ENCODE measurements around the gene CEP89.
"Not testable (repeated sequence)": the region's sequence is repeated elsewhere in the genome, so short reads cannot be mapped to it uniquely, and the experiment has no call there.

Gene CEP89

GRCh38 chr19:32945260-32945659, 26.5 kb downstream of the CEP89 start:
- DNase-seq: no peak

GRCh38 chr19:32941273-32941672, 30.5 kb downstream of the CEP89 start:
- DNase-seq: not testable (repeated sequence)

DNA sequence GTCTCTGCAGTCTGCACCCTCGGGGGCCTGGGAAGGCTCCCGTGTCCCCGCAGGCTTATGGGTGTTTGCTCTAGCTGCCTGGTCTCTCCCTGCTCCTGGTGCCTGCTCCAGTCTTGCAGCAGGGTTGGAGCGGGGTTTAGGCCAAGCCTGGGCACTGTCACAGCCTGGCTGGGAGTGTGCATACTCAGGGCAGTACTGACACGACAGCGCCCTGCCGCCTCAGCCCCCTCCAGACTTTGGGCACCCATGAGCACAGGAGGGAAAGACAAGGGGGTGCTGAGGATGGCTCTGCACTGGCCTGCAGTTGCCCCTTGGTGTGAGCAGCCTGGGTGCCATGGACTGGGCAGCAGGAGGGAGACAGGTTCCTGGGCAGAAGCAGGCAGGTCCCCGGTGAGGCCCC, 35.7 kb downstream of the CEP89 start:
- DNase-seq: no peak

DNA sequence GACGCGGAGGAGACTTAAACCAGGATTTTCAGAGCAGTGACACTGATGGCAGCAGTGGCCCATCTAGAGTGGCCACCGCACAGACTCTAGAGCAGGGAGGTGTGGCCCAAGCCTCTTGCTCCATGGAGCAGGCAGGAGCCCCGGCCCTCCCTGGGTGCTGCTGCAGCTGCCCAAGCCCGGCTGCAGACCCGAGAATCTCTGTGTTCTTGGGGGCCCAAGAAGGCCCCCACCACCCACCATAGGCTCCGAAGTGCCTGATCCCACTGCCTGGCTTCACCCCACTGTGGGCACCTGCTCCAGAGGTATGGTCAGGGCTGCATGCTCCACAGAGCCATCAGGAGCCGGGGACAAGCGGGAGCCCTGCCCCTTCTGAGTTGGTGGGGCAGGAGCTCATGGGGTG, 36.1 kb downstream of the CEP89 start:
- DNase-seq: no peak

- no peak for DNase-seq
Observed at GRCh38 chr19:32933571-32933970, 38.2 kb downstream of the CEP89 start.

- DNase-seq: no peak
Observed at GRCh38 chr19:32930567-32930966, 41.2 kb downstream of the CEP89 start.

GRCh38 chr19:32928806-32929205, 43.0 kb downstream of the CEP89 start:
- DNase-seq: no peak

DNA sequence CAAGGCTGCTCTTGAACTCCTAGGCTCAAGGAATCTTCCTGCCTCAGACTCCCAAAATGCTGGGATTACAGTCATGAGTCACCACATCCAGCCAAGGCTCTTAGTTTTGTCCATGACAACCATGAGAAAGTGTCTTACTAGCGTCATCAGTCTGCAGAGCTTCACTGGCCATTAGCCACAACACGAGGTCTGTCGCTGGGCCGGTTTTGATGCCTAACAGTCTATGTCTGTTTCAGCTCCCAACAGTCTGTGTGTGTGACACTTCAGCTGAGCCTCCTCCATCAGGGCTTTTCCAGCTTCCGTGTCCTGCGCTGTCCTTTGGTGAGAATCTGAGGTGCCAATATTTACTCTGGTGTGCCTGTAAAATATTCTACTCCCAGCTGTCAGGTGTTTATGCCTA, 47.6 kb downstream of the CEP89 start:
- DNase-seq: no peak

DNA sequence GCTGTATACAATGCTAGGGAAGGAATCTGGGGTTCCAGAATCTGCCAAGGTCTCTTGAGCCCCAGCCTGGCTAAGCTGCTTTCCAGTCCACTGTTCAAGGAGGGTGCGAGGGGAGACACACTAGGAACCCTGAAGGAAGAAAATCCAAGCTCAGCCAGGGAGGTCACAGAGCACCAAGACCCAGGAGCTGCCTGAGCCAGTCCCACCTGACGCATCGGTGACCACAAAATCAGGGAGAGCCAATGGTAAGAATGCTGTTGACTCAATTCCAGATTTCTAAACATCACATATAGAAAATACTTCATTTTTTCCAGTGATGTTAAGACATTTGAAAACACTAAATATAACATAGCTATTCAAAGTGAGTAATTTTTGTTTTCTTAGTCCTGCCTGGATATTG, 50.1 kb downstream of the CEP89 start:
- no peak for DNase-seq

DNA sequence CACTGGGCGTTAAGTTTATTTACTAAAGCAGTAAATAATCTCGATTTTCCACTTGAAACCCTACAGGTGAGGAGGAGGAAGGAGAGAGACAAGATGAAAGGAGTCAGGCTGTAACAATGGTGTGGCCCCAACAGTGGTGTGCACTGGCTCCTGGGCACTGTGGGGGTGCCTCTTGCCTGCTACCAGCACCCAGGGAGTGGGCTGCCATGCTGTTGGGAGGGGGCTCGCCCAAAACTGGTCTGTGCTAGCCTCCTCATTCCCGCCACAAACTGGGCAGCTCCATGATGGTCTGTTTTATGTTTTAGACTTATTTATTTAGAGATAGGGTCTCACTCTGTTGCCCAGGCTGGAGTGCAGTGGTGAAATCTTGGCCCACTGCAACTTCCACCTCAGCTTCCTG, 52.4 kb downstream of the CEP89 start:
- no peak for DNase-seq

DNA sequence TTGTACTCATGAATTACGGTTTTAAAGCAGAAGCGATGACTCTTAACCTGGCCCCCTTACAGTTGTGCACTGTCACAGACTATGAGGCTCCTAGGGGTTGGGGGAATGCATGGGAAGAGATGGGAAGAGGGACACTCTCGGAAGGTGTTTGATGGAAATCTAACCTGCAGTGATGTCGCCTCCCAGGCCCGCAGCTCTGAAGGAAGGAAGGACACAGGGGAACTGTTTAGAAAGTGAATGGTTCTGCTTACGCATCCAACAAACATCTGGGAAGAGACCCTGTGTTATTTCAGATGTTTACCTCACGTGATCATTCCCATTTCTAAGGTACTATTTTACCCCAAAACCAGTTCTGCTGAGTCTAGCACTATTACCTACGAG, 54.2 kb downstream of the CEP89 start:
- DNase-seq: no peak

DNA sequence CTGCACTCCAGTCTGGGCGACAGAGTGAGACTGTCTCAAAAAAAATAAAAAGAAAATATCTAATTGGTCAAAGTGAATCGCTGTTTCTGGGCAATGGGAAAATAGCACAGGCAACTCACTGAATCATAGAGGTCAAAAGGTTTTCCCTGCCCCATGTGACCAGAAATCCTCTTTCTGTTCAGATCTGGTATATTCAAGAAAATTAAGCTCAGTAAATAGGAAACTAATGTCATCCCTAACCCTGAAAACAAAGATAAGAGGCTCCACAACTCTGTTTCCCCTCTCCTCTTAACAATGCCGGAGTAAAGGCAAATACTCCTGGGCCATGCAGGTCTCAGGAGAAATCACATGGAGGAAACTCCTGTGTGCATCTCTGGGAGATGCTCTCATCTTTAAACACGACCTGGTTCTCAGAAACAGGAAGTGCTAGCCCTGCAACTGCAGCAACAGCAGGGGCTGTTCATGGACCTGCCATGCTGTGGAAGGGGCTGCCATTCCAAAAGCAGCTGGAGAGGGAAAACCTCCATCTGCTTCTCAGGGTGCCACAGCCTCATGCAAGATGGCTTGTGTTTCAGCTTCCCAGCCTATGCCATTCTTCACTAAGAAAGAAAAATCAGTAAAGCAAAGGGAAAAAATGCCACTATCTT, 54.7 kb downstream of the CEP89 start:
- DNase-seq: no peak

DNA sequence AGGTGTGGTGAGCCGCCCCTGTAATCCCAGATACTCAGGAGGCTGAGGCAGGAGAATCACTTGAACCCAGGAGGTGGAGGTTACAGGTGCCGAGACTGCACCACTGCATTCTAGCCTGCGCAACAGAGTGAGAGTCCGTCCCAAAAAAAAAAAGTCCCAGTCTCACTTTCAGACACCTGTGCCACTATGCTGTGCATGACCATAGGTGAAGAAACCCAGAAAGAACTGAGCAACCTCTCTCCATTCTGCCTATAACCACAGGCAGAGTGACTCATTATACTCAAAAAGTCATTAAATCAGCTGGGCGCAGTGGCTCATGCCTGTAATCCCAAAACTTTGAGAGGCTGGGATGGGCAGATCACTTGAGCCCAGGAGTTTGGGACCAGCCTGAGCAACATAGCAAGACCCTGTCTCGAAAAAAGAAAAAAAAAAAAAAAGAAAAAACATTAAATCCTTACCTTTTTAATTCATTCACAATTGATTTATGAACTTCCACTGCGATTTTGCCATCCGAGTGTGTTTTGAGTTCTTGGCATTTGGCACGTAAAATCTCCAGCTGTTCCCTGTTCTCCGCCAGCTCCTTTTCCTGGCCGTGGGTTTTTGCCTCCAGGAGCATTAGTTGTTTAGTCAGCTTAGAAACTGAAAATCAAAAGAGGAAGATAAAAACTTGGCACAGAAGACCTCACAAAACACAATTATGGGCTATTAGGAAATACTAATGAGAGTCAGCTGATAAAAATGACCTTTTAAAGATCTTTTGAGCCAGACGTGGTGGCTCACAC, 56.7 kb downstream of the CEP89 start:
- no peak for DNase-seq

DNA sequence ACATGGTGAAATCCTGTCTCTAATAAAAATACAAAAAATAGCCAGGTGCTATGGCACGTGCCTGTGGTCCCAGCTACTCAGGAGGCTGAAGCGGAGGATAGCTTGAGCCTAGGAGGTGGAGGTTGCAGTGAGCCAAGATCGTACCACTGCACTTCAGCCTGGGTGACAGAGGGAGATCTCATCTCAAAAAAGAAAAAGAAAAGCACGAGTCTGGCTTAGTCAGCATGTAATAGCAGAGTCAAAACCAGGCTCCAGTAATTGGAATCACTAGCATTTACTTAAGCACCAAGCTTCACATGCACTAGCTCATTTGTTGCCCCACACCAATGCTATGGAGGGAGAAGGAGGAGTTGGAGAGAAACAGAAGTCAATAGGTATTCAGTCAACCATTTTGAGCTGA, 60.3 kb downstream of the CEP89 start:
- no peak for DNase-seq

DNA sequence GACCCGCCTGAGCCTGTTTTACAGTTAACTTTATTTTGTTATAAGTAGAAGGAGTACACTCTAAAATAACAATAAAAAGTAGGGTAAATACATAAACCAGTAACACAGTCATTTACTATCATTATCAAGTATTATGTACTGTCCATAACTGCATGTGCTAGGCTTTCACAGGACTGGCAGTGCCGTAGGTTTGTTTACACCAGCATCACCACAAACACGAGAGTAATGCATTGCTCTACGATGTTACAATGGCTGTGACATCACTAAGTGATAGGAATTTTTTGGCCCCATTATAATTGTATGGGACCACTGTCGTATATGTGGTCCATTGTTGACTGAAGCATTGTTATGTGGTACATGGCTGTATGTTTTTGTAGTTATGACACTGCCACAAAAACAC, 60.9 kb downstream of the CEP89 start:
- DNase-seq: no peak

DNA sequence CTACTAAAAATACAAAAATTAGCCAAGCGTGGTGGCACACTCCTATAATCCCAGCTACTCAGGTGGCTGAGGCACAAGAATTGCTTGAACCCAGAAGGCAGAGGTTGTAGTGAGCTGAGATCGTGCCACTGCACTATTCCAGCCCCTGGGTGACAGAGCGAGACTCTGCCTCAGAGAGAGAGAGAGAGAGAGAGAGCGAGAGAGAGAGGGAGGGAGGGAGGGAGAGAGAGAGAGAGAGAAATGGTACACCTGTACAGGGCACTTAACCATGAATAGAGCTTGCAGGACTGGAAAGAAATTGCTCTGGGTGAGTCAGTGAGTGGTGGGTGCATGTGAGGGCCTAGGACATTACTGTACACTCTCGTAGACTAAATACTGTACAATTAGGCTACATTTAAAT, 61.7 kb downstream of the CEP89 start:
- no peak for DNase-seq

- DNase-seq: no peak
Observed at GRCh38 chr19:32909257-32909656, 62.5 kb downstream of the CEP89 start.

- DNase-seq: no peak
Observed at GRCh38 chr19:32908641-32909190, 63.0 kb downstream of the CEP89 start.

DNA sequence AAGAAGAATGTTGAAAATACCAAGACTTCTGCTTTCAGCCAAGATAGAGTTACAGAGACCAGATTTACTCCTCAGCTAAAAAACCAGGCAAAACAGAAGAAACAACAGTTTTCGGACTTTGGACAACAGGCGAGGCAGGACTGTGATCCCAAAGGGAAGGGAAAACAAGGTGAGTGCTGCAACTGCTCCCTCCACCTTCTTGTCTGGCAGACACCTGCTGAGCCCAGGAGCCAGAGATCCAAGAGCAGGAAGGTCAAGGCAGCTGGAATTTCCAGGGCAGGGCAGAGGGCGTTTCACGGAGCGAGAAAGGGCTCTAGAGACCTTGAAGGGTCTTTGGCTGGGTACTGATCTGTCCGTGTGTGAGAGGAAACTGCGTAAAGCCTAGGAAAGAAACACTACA, 69.3 kb downstream of the CEP89 start:
- no peak for DNase-seq

- no peak for DNase-seq
Observed at GRCh38 chr19:32901504-32902161, 70.1 kb downstream of the CEP89 start.

DNA sequence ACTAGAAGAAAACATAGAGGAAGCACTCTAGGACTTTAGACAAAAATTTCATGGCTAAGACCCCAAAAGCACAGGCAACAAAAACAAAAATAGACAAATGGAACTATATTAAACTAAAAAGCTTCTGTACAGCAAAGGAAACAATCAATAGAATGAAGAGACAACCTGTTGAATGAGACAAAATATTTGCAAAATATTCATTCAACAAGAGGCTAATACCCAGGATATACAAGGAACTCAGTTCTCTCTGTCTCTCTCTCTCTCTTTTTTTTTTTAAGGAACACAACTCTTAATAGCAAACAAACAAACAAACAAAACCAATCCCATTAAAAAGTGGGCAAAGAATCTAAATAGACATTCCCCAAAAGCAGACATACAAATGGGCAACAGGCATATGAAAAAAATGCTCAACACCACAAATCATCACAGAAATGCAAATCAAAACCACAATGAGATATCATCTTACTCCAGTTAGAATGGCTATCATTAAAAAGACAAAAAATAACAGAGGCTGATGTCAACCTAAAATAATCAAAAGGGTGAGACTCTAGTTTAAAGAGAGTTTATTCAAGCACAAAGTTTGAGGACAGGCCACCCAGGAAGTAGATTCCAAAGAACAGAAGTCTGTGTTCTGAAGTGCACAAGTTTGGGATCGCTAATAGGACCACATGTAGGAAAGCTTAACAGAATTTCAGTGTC, 75.1 kb downstream of the CEP89 start:
- no peak for DNase-seq

GRCh38 chr19:32895384-32895783, 76.4 kb downstream of the CEP89 start:
- no peak for DNase-seq

GRCh38 chr19:32891609-32892008, 80.1 kb downstream of the CEP89 start:
- DNase-seq: no peak

All from activated CD4-positive, alpha-beta T cell treated with anti-CD3 and anti-CD28 coated beads, Interleukin-2, amount 50 U/mL, for 1 hour (primary cell).